Body of pancreas (tissue), 4 donors: Measurements from ENCODE around the gene HERC3. TPM values are rescaled to one million over a fixed set of nuclear protein-coding genes. Genes with fewer than 3 reads are reported as not detected.
A peak's percentile ranks its signal among the peaks of the same experiment; 100 is the strongest.

ENCODE experiments used
- ATAC-seq: fragments of 150-250 bp; one replicate; pipeline ENCODE4 v1.9.1; 2016
- DNase-seq, 4 donors: peaks; one replicate each; pipeline ENCODE4 v3.0.0-alpha.2; 2019
- H3K27ac ChIP-seq, 4 donors: fragments of 200-600 bp; sonication (generic); 1 replicate in 3 of 4; 2 replicates in 1 of 4; pipeline versions ENCODE4 v1.5.1 to v1.6.1; 2016 to 2019; ENCODE audit warnings: mild to moderate bottlenecking in 1 of 4, mixed read lengths in 1 of 4, moderate library complexity in 1 of 4
- H3K27me3 ChIP-seq, 2 donors: fragments of 200-600 bp; sonication (generic); one replicate each; pipeline ENCODE4 v1.6.0; 2016; ENCODE audit warnings: mild to moderate bottlenecking in 1 of 2
- H3K36me3 ChIP-seq, 2 donors: fragments of 200-600 bp; sonication (generic); replicated peaks in 1 of 2; 2 replicates each; pipeline ENCODE4 v1.5.1; 2016; ENCODE audit warnings: low read depth in 2 of 2; ENCODE audit not compliant: insufficient read depth in 1 of 2
- H3K4me1 ChIP-seq: fragments of 200-600 bp; sonication (generic); one replicate; pipeline ENCODE4 v1.6.0; 2016
- H3K4me3 ChIP-seq, 2 donors: fragments of 200-600 bp; sonication (generic); 1 replicate in 1 of 2; 2 replicates in 1 of 2; pipeline ENCODE4 v1.5.1; 2016 to 2019
- H3K9me3 ChIP-seq, 3 donors: fragments of 200-600 bp; sonication (generic); 1 replicate in 2 of 3; 2 replicates in 1 of 3; pipeline ENCODE4 v1.5.1; 2016
- POLR2A ChIP-seq, 3 donors: fragments of 450-650 bp; IDR thresholded peaks; one replicate each; pipeline ENCODE4 v1.6.1; 2016; ENCODE audit warnings: antibody characterized with exemption in 3 of 3, mild to moderate bottlenecking in 2 of 3
- WGBS, 2 donors: methylation state at CpG; one replicate each; pipeline ENCODE4 v1.1.5; 2017; 5-methylcytosine and 5-hydroxymethylcytosine counted together
- intact Hi-C: fragments of 100-400 bp; cut with DNase I; formaldehyde crosslinking; loops from one replicate; pipeline ENCODE4 v1.15.1; 2023
- total RNA-seq, 2 donors: library from RNA; depleted of rRNA; stranded (reverse); fragments of >200 nt; gene quantifications; one replicate each; pipeline ENCODE4 v1.1.0, GENCODE V29; 2016
- TF ChIP-seq, protein P1 (sequence below), 7 experiments: fragments of 450-650 bp in 4 of 7; fragments of 200-600 bp in 3 of 7; sonication (generic) in 3 of 7; IDR thresholded peaks; one replicate each; pipeline ENCODE4 v1.5.1; 2016 to 2019; ENCODE audit warnings: antibody characterized with exemption in 7 of 7

Gene HERC3
- total RNA-seq, 2 donors from 2014 or later: 10.9 to 19.5 TPM

DNA sequence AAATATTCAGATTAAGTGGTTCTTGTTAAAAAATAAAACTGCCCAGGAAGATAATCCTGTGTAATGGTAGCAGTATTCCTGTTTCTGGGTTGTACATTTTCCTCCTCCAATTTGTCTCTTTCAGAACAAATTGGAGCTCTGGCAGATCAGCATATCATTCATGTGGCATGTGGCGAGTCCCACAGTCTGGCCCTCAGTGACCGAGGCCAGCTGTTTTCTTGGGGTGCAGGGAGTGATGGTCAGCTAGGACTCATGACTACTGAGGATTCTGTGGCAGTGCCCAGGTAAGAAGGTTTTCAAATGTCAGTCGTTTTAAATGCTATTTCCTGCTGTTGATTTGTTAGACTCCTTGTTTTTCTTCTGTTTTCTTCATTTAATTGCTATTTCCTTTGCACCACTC lies 57.4 kb downstream of the HERC3 start:
- no peak for DNase-seq
- ATAC-seq: no peak
- intact Hi-C loops: no loop called here

DNA sequence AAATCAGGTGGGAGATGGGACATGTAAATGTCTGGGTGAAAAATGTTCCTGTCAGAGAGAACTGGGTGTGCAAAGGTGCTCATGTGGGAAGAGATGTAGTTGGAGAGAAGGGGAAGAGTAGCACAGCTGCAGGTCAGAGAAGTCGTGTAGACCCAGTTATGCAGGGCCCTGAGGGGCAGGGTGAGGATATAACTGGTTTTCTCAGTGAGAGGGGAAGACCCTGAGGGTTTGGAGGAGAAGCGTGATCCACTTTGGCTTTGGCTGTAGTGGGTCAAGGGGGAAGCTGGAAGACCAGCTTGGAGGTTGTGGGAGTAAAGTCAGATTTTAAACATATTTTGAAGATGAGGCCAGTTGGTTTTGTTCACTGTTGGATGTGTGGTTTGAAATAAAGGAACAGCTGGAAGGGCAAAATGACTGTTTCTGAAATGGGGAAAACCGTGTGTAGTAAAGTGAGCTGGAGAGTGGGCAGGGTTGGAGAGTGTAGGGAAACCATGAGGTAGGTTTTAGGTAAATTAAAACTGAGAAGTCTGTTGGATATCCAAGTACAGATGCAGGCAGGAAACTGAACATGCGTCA lies 61.2 kb downstream of the HERC3 start:
- TF ChIP-seq, protein P1, sequence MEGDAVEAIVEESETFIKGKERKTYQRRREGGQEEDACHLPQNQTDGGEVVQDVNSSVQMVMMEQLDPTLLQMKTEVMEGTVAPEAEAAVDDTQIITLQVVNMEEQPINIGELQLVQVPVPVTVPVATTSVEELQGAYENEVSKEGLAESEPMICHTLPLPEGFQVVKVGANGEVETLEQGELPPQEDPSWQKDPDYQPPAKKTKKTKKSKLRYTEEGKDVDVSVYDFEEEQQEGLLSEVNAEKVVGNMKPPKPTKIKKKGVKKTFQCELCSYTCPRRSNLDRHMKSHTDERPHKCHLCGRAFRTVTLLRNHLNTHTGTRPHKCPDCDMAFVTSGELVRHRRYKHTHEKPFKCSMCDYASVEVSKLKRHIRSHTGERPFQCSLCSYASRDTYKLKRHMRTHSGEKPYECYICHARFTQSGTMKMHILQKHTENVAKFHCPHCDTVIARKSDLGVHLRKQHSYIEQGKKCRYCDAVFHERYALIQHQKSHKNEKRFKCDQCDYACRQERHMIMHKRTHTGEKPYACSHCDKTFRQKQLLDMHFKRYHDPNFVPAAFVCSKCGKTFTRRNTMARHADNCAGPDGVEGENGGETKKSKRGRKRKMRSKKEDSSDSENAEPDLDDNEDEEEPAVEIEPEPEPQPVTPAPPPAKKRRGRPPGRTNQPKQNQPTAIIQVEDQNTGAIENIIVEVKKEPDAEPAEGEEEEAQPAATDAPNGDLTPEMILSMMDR (IDR thresholded peaks at IDR 0.05): no peak
- no peak for TF ChIP-seq POLR2A (IDR thresholded peaks at IDR 0.05)
- DNase-seq: no peak
- 85 to 86% methylated on average over 4 of the region's 4 CpGs for WGBS, 2 donors
- H3K4me3 ChIP-seq: no peak overlapping the region
- H3K9me3 ChIP-seq: no peaks in the 10 kb centered on the region
- intact Hi-C loops: no loop called here
- ATAC-seq: no peak
- no peaks in the 10 kb centered on the region for H3K36me3 ChIP-seq
- peaks cover 7% of the 10 kb centered on the region for H3K4me1 ChIP-seq
- no peaks in the 10 kb centered on the region for H3K27me3 ChIP-seq
- no peak overlapping the region for H3K27ac ChIP-seq

More for the DNA sequence above, 57.4 kb downstream of the HERC3 start:
- Histone ChIP-seq H3K27me3 (no peaks in the 10 kb centered on the region), H3K4me3 (no peak overlapping the region), H3K9me3 (no peaks in the 10 kb centered on the region), H3K36me3 (no peaks in the 10 kb centered on the region), H3K4me1 (peaks cover 7% of the 10 kb centered on the region), H3K27ac (no peak overlapping the region)
- WGBS, 2 donors: 44 to 51% methylated on average over 3 of the region's 3 CpGs
- TF ChIP-seq, protein P1 (IDR thresholded peaks at IDR 0.05): no peak
- no peak for TF ChIP-seq POLR2A (IDR thresholded peaks at IDR 0.05)

DNA sequence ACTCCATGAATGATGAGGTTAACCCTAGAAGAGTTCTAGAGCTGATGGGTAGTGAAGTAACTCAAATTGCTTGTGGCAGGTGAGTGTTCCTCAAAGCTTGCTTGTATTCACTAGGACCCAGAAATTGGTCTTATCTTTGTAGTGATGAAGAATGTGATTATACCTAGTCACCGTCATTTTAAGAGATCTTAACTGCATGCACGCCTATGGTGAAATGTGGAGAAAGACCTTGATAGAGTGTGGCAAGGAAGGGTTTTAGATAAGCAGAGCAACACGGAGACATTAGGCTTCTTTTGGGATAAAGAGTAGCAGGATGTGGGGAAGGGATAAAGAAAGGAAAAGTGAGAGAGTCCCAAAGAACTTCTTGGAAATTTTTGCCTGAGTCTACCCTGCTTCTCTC lies 62.9 kb downstream of the HERC3 start:
- no peaks in the 10 kb centered on the region for H3K27me3 ChIP-seq
- TF ChIP-seq, protein P1 (IDR thresholded peaks at IDR 0.05): no peak
- TF ChIP-seq POLR2A (IDR thresholded peaks at IDR 0.05): no peak
- ATAC-seq: no peak
- WGBS, 2 donors: 70 to 76% methylated on average over 3 of the region's 3 CpGs
- no peak for DNase-seq
- H3K36me3 ChIP-seq: no peaks in the 10 kb centered on the region
- no peaks in the 10 kb centered on the region for H3K9me3 ChIP-seq
- intact Hi-C loops: loop anchor here (5.0 kb wide), 1 partner anchor 118 kb away; no protein-coding TSS in a partner anchor
- H3K27ac ChIP-seq: no peak overlapping the region
- H3K4me1 ChIP-seq: peaks cover 10% of the 10 kb centered on the region
- H3K4me3 ChIP-seq: no peak overlapping the region

DNA sequence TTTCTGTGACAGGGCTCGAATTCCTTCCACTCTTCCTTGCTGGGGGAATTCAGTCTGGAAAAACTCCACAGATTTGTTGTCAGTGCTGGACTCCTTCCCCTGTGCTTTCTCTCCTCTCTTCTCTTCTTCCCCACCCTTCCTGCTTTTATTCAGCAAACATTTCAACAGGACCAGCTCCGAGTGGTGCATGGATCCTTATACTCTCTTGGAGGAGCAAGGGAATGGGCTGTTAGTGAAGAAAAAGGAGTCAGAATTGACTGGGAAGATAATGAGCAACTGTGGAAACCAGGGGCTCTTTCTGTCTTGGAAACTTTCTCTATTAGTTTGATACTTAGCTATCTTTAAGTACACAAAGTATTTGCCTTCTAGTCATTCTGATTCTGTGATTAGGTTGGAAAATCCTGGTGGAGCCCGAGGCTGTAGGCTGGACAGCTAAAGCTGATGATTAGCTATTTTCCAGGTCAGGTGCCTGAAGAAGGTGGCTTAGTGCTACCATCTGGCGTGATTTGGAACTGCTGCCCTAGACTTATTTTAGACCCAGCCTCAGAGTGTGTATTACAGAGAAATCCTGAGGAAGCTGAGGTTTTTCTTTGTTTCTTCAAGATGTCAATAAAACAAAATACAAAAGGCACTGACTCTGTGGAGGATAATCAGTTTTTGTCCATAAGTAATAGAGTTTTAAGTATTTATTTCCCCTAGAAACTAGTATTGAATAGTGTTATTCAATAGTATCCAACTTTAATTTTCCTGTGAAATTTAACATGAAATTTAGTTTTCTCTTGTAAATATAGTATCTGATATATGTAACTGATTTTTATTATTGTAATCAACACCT lies 67.0 kb downstream of the HERC3 start:
- WGBS, 2 donors: 25 to 29% methylated on average over 4 of the region's 4 CpGs

More for the DNA sequence above, 67.0 kb downstream of the HERC3 start:
- Histone ChIP-seq H3K27ac (peak overlapping the region in 1 of 4 donors; percentile 31), H3K9me3 (no peaks in the 10 kb centered on the region), H3K4me1 (peaks cover 9% of the 10 kb centered on the region), H3K27me3 (no peaks in the 10 kb centered on the region), H3K36me3 (no peaks in the 10 kb centered on the region), H3K4me3 (no peak overlapping the region)
- peak; percentile 91 for ATAC-seq
- intact Hi-C loops: loop anchor here (5.0 kb wide), 1 partner anchor 122 kb away; no protein-coding TSS in a partner anchor
- peak; percentile 56 to 75 (median 66) for DNase-seq
- TF ChIP-seq, protein P1 (IDR thresholded peaks at IDR 0.05): peak; percentile 32 to 87 (median 78)
- no peak for TF ChIP-seq POLR2A (IDR thresholded peaks at IDR 0.05)
